Suprapubic skin (tissue), 4 donors: Measurements from ENCODE around the gene NADSYN1.

Experiments
- EP300 ChIP-seq: sonication (generic); formaldehyde crosslinking; IDR thresholded peaks from one replicate; pipeline ENCODE4 v1.6.1; 2017; ENCODE audit warnings: antibody characterized with exemption
- POLR2A ChIP-seq, 2 donors: fragments of 450-650 bp; IDR thresholded peaks; one replicate each; pipeline ENCODE4 v1.6.1; 2017; ENCODE audit warnings: antibody characterized with exemption in 2 of 2, mild to moderate bottlenecking in 2 of 2, moderate library complexity in 2 of 2
- POLR2AphosphoS5 ChIP-seq, 3 donors: sonication (generic); formaldehyde crosslinking; IDR thresholded peaks; one replicate each; pipeline ENCODE4 v1.6.1; 2017; ENCODE audit warnings: antibody characterized with exemption in 3 of 3
- TF ChIP-seq, protein P1 (sequence below), 2 donors: fragments of 200-600 bp in 1 of 2; fragments of 450-650 bp in 1 of 2; sonication (generic) in 1 of 2; IDR thresholded peaks; one replicate each; pipeline ENCODE4 v1.5.1; 2016 to 2019; ENCODE audit warnings: antibody characterized with exemption in 2 of 2, mild to moderate bottlenecking in 1 of 2, moderate library complexity in 1 of 2

DNA sequence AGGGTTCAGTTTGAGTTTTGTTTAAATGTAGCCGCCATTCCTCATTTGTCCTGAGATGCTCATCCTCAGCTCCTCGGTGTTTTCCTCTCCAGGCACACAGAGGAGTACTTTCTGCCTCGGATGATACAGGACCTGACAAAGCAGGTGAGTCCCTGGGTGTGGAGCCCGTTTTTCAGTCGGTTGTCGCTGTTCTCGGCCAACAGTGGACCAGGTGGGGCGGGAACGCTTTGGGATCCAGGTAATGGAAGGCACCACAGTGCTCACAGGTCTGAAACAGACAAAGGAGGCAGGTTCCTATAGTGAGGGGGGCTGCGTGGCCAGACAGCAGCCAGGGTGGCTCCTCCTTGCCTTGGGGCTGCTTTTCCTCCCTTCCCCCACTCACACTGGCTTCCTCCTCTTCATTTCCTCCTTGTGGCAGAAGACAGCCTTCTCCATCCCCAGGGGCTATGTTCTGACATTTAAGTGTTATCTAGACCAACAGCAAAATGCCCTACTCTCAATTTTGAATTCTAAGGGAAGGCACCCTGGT lies 19.4 kb downstream of the NADSYN1 start:
- TF ChIP-seq, protein P1, sequence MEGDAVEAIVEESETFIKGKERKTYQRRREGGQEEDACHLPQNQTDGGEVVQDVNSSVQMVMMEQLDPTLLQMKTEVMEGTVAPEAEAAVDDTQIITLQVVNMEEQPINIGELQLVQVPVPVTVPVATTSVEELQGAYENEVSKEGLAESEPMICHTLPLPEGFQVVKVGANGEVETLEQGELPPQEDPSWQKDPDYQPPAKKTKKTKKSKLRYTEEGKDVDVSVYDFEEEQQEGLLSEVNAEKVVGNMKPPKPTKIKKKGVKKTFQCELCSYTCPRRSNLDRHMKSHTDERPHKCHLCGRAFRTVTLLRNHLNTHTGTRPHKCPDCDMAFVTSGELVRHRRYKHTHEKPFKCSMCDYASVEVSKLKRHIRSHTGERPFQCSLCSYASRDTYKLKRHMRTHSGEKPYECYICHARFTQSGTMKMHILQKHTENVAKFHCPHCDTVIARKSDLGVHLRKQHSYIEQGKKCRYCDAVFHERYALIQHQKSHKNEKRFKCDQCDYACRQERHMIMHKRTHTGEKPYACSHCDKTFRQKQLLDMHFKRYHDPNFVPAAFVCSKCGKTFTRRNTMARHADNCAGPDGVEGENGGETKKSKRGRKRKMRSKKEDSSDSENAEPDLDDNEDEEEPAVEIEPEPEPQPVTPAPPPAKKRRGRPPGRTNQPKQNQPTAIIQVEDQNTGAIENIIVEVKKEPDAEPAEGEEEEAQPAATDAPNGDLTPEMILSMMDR (IDR thresholded peaks at IDR 0.05) = no peak
- TF ChIP-seq POLR2AphosphoS5 (IDR thresholded peaks at IDR 0.05) = no peak
- no peak for TF ChIP-seq POLR2A (IDR thresholded peaks at IDR 0.05)
- TF ChIP-seq EP300 = no peak
